ENCODE data around the gene PITX1. TPM values are rescaled to one million over a fixed set of nuclear protein-coding genes. Genes with fewer than 3 reads are reported as not detected.

PITX1 gene
- total RNA-seq, 6 experiments from 2014 or later = not detected

DNA sequence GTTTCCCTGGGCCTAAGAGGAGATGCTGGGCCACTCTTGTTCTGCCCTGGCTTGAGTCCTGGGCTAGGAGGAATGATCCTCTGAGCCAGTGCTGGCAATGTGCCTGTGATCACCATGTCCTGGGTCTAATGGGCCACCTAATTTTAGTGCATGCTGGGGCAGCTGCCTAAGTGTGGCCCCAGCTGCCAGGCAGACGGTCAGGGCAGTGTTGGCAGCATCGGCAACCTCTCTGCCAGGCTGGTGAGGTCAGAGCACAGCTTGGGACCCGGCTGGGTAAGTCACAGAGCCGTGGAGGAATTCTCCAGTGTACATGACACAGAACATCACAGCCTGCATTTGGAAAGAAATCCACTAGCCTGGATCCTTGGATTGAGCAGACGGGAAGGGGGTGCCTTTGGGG is 21.4 kb upstream of the PITX1 start:
- intact Hi-C loops (cut with DNase I) = no loop called here
- H3K27me3 ChIP-seq = peaks cover 0 to 4% of the 10 kb centered on the region in 2 donors

DNA sequence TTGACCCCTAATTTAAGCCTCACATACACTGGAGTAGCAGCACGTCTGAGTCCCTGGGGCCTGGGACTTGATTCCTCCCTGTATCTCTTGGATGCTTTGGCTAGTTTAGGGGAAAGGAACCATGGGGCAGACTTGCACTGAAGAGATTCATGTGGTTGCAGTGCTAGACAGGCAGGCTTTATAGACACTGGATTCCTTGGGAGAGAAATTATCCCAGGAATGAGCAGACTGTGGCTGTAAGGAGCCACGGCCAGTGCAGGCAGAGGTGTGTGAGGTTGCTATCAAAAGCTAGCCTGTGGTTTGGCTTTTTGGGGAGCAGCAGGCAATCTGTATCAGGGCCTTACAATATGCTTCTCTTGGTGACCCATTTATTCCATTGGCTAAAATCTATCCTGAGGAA is 20.5 kb upstream of the PITX1 start:
- no peak for TF ChIP-seq POLR2A (IDR thresholded peaks at IDR 0.05)
- TF ChIP-seq, protein P1, sequence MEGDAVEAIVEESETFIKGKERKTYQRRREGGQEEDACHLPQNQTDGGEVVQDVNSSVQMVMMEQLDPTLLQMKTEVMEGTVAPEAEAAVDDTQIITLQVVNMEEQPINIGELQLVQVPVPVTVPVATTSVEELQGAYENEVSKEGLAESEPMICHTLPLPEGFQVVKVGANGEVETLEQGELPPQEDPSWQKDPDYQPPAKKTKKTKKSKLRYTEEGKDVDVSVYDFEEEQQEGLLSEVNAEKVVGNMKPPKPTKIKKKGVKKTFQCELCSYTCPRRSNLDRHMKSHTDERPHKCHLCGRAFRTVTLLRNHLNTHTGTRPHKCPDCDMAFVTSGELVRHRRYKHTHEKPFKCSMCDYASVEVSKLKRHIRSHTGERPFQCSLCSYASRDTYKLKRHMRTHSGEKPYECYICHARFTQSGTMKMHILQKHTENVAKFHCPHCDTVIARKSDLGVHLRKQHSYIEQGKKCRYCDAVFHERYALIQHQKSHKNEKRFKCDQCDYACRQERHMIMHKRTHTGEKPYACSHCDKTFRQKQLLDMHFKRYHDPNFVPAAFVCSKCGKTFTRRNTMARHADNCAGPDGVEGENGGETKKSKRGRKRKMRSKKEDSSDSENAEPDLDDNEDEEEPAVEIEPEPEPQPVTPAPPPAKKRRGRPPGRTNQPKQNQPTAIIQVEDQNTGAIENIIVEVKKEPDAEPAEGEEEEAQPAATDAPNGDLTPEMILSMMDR (IDR thresholded peaks at IDR 0.05) = no peak
- H3K27ac ChIP-seq = no peak overlapping the region
- 30% methylated on average over 2 of the region's 2 CpGs for WGBS (ENCODE audit: insufficient coverage, low coverage, low lambda C conversion rate, missing lambda C conversion rate)

More for the DNA sequence above, 21.4 kb upstream of the PITX1 start:
- Histone ChIP-seq H3K4me3 (no peak overlapping the region), H3K9me3 (no peaks in the 10 kb centered on the region), H3K27ac (no peak overlapping the region), H3K4me1 (no peaks in the 10 kb centered on the region), H3K36me3 (no peaks in the 10 kb centered on the region)
- WGBS (ENCODE audit: insufficient coverage, low coverage, low lambda C conversion rate, missing lambda C conversion rate) = 50% methylated on average over 1 of the region's 5 CpGs
- TF ChIP-seq POLR2A (IDR thresholded peaks at IDR 0.05) = no peak
- TF ChIP-seq, protein P1 (IDR thresholded peaks at IDR 0.05) = no peak
- ATAC-seq = no peak
- no peak for DNase-seq

DNA sequence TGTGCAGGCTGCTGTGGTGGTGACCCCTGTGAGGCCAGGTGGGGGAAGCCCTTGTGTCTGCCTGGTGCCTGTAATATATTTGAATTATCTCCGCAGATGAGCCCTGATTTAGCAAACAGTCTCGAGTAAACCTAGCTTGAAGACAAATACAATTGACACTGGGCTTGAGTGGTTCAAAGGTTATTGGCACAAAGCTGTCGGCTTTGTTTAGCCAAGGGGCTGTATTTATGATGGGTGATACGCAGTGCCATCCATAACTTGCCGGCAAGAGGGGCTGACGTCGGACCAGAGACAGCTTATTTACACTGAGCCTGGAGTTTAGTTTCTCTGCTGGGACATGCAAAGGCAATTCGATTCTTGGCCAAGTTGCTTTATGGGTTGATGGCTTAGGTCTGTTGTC is 20.0 kb upstream of the PITX1 start:
- 15% methylated on average over 5 of the region's 8 CpGs for WGBS (ENCODE audit: insufficient coverage, low coverage, low lambda C conversion rate, missing lambda C conversion rate)
- no peak overlapping the region for H3K27ac ChIP-seq

More for the DNA sequence above, 20.5 kb upstream of the PITX1 start:
- Histone ChIP-seq H3K4me3 (no peak overlapping the region), H3K27me3 (peaks cover 0 to 4% of the 10 kb centered on the region in 2 donors), H3K9me3 (no peaks in the 10 kb centered on the region), H3K4me1 (no peaks in the 10 kb centered on the region), H3K36me3 (no peaks in the 10 kb centered on the region)
- intact Hi-C loops (cut with DNase I) = no loop called here
- peak in 1 of 3 donors; percentile 20 for DNase-seq
- no peak for ATAC-seq

DNA sequence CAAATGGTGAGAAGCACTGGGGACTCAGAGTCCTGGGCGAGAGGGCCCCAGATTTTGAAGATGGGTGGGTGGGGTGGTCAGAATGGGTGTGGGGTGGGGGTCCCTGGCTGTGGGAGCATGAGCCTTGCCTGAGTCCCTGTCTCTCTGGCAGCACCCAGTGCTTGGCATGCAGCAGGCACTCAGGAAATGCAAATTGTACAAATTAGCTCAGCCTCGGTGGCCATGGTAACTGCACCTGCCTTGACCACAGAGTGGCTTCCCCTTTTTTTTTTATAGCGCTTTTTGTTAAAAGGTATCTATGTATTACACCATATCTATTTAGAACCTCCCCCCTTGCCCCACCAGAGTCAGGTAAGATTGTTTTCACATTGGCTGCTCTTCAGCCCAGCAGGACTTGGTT is 19.2 kb upstream of the PITX1 start:
- ATAC-seq (no peak), DNase-seq (no peak)
- H3K27ac ChIP-seq = no peak overlapping the region
- WGBS (ENCODE audit: insufficient coverage, low coverage, low lambda C conversion rate, missing lambda C conversion rate) = 47% methylated on average over 2 of the region's 3 CpGs
- no peaks in the 10 kb centered on the region for H3K9me3 ChIP-seq
- H3K36me3 ChIP-seq = no peaks in the 10 kb centered on the region
- no peak overlapping the region for H3K4me3 ChIP-seq
- H3K4me1 ChIP-seq = no peaks in the 10 kb centered on the region
- no peak for TF ChIP-seq POLR2A (IDR thresholded peaks at IDR 0.05)
- TF ChIP-seq, protein P1 (IDR thresholded peaks at IDR 0.05) = no peak
- H3K27me3 ChIP-seq = peaks cover 0 to 4% of the 10 kb centered on the region in 2 donors
- intact Hi-C loops (cut with DNase I) = no loop called here

More for the DNA sequence above, 20.0 kb upstream of the PITX1 start:
- TF ChIP-seq, protein P1 (IDR thresholded peaks at IDR 0.05) = no peak
- TF ChIP-seq POLR2A (IDR thresholded peaks at IDR 0.05) = no peak
- Histone ChIP-seq H3K36me3 (no peaks in the 10 kb centered on the region), H3K4me1 (no peaks in the 10 kb centered on the region), H3K9me3 (no peaks in the 10 kb centered on the region), H3K27me3 (peaks cover 0 to 4% of the 10 kb centered on the region in 2 donors), H3K4me3 (no peak overlapping the region)
- DNase-seq (no peak), ATAC-seq (no peak)
- intact Hi-C loops (cut with DNase I) = no loop called here

Measured in right lobe of liver (tissue), 6 donors.